Stimulated activated CD8-positive, alpha-beta memory T cell treated with anti-CD3 and anti-CD28 coated beads, Interleukin-2, amount 100 ng/mL, for 48 hours (primary cell): ENCODE data around the gene C14orf132.
"Not testable (repeated sequence)": the region's sequence is repeated elsewhere in the genome, so short reads cannot be mapped to it uniquely, and the experiment has no call there.

ENCODE experiments used
- DNase-seq, 2 donors: peaks; one replicate each; pipeline ENCODE4 v3.0.0-alpha.2; 2020; ENCODE audit warnings: low read depth in 2 of 2

The C14orf132 gene

GRCh38 chr14:96038920-96039632 is at the start of gene C14orf132:
Gene C14orf132, plus strand, starts transcription at chr14:96039362. Its CDS starts 139 bp downstream, at chr14:96039501.
- DNase-seq: peak; percentile 34 to 40

- DNase-seq: no peak
These were observed 45.2 kb upstream of the C14orf132 start for GRCh38 chr14:95993768-95994592.

DNA sequence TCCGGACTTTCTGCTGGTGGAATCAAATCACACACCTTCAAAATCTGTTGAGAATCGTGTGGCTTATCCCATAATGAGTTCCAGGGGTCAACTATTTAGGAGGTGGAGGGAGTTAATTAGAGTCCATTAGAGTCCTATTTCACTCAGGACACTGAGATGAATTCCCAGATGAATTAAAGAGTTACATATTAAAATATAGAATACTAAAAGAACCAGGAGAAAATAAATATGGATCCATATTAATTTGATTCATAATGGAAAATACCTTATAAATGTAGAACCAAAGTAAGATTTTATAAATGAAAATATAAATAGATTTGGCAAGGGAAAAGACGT is 44.6 kb upstream of the C14orf132 start:
- no peak for DNase-seq

- DNase-seq: no peak
These were observed 40.5 kb upstream of the C14orf132 start for GRCh38 chr14:95998656-95999055.

GRCh38 chr14:96001866-96002497 is 37.2 kb upstream of the C14orf132 start:
- DNase-seq: no peak

- DNase-seq: no peak
These were observed 36.7 kb upstream of the C14orf132 start for GRCh38 chr14:96002498-96002884.

DNA sequence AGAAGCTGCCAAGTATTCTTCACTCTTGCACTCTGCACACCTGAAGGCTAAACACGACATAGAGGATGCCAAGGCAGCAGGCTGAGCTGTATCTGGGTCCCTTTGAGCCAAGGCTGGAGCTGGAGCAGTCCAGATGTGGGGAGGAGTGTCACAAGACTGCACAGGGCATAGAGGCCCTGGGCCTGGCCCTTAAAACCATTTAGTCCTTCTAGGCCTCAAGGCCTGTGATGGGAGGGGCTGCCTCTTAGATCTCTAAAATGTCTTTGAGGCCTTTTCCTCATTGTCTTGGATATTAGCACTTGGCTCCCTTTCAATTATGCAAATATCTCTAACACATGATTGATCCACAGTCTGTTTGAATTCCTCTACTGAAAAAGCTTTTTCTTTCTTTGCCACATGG is 28.0 kb upstream of the C14orf132 start:
- DNase-seq: no peak

DNA sequence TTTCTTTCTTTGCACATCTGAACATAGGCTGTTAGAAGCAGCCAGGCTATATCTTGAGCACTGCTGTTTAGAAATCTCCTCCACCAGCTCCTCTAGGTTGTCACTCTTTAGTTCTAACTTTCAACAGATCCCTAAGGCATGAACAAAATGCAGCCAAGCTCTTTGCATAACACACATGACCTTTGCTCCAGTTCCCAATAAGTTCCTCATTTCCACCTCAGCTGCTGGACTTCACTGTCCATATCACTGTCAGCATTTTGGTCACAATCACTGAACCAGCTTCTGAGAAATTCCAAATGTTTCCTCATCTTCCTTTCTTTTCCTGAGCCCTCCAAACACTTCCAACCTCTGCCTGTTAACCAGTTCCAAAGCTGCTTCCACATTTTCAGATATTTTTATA is 27.6 kb upstream of the C14orf132 start:
- no peak for DNase-seq

DNA sequence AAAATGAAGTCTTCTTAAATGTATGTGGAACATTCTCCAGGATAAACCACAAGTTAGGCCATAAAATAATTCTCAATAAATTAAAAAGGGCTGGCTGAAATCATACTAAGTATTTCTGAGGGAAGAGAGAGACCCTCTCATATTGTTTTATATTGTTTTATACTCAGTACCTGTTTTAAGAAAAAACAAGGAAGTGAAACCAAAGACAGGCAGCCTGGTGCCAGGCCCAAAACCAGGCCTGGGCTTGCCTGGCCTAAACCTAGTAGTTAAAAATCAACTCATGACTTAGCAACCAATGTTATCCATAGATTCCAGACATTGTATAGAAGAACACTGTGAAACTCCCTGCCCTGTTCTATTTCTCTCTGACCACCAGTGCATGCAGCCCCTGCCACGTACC is 26.4 kb upstream of the C14orf132 start:
- DNase-seq: not testable (repeated sequence)

- no peak for DNase-seq
These were observed 25.0 kb upstream of the C14orf132 start for GRCh38 chr14:96014176-96014575.

DNA sequence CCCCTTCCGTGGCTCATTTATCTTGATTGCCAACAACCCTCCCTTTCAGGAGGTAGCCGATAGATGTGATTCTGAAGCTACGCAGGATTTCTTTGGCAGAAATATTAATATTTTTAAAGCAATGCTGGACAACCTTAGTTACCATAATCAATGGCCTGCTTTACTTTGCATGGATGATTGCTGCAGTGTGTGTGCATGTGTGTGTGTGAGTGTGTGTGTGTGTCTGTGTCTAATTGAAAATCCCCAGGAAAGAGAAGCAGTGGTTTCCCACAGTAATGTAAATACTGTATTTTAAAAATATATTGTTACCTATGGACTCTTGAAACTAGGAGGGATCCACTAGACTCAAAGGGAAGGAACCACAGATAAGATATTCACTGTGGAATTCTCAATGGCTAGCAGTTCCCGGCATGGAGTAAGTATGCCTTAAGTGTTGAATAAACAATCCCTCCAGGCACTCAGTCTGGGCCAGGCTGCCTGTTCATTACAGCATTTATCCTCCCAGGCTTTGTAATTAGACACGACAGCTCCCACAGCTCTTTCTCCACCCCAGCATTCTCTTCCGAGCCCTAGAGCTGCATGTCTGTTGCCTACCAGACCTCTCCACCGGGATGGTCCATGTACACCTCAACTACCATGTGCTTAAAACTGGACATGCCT is 22.5 kb upstream of the C14orf132 start:
- no peak for DNase-seq

- DNase-seq: no peak
These were observed 21.3 kb upstream of the C14orf132 start for GRCh38 chr14:96017882-96018281.

- no peak for DNase-seq
These were observed 11.5 kb upstream of the C14orf132 start for GRCh38 chr14:96027431-96028355.

DNA sequence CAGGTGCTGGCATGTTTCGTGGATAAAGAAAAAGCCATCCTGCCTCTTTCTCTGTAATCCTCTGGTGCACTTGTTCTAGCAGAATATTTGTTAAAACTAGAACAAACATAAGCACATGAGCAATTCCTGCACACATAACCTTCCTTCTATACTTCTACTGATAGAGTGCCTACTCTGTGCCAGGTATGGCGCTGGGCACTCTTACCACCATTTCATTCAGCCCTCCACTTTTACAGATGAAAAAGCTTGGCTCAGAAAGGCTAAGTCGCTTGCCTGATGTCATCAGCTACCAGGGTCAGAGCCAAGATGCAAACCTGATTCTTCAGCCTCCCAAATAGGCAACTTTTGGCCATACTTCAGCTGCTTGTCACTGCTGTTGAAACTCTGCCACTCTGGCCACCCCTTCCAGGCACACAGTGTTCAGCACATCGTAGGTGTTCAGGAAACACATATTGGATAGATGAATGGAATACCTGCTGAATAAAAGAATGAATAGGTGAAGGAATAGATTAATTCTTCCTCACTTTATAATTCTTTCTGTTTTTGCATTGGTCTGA is 10.0 kb upstream of the C14orf132 start:
- DNase-seq: no peak

DNA sequence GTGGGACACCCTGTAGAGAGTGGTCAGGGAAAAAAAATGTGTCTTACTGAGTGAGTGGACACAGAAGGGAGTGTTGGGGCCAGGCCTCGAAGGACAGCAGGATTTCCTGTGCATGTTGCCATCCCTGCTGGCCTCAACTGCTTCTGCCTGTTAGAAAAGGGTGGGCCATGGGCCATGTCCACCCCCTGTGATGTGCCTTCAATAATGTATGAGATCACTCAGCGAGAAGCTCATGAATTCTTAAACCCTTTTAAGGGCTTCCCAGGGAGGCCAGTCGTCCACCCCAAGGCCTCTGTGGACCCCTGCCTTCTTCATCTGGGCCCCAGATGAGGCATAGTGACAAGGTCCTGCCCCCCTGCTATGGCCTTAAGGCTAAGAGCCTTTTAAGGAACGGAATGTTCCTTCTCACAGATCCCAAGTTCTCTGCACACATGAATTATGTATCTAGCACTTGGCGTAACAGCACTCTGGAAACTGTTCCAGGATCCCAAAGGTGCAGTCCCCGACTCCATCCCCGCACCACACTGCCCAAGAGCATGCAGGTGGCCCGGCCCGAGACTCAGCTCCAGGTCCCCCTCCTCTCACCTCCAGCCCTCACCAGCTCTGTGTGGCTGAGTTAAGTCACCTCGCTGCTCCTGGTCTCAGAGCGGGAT is 8.9 kb upstream of the C14orf132 start:
- no peak for DNase-seq

DNA sequence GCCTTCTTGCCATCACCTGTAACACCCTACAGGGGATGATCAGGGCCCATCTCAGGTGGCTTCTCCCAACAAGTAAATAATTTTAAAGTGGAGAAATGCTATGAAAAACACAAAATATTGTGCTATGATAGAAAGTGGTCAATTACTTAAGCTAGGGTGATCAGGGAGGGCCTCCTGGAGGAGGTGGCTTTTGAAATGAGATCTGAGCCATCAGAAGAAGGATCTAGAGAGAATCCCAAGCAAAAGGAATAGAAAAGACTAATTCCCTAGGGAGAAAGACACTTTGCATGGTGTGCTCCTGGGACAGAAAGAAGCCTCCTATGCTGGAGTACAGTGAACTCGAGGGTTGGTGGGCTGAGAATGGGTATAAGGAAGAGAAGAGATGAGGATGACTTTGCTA is 7.5 kb upstream of the C14orf132 start:
- DNase-seq: no peak

- no peak for DNase-seq
These were observed 3.7 kb upstream of the C14orf132 start for GRCh38 chr14:96035456-96035855.

- no peak for DNase-seq
These were observed 1.1 kb upstream of the C14orf132 start for GRCh38 chr14:96037891-96038557.

DNA sequence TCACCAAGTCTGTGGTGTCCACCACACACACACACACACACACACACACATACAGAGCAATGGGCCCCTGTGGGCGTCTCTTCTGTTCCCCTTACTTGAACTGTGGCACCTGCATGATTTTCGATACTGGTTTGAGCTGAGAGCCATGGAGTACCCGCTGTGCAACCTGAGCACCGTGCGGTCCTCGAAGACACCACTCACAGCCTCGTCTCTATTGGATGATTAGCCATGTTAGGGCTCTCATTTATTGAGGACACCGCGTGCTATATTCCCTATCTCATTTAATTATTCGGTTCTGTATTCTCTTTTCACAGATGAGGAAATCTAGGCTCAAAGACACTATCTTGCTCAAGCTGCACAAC is 623 bp upstream of the C14orf132 start:
- DNase-seq: no peak
